ENCODE measurements around the gene GALNT18. TPM values are rescaled to one million over a fixed set of nuclear protein-coding genes. Genes with fewer than 3 reads are reported as not detected.
A peak's percentile ranks its signal among the peaks of the same experiment; 100 is the strongest.

The GALNT18 gene
- total RNA-seq, 1 donor from 2014 or later, result 46.4 TPM

DNA sequence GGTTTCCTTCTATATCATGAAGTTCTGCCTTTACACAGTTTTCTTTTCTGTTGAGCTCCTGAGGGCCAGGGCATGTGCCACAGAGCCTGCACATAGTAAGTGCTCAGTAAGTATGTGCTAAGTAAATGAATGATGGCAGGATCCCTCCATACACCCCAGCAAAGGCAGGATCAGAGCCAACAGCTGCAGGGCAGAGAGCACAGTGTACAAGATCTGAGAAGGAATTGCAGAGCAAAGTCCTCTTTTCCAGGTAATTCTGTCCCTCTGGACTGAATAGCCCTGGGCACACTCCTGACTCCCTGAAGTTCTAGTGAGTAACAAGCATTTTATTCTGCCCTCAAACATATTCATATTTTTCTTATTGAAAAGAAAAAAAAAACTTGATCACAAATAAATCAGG, 117.7 kb downstream of the GALNT18 start:
- ATAC-seq (no peak), DNase-seq (no peak)
- H3K4me1 ChIP-seq, result peaks cover 23% of the 10 kb centered on the region
- H3K27ac ChIP-seq, result no peak overlapping the region
- intact Hi-C loops (cut with DNase I), result no loop called here
- no peaks in the 10 kb centered on the region for H3K36me3 ChIP-seq
- no peaks in the 10 kb centered on the region for H3K27me3 ChIP-seq (ENCODE audit: low read depth)
- H3K9me3 ChIP-seq, result no peaks in the 10 kb centered on the region
- TF ChIP-seq, protein P1, sequence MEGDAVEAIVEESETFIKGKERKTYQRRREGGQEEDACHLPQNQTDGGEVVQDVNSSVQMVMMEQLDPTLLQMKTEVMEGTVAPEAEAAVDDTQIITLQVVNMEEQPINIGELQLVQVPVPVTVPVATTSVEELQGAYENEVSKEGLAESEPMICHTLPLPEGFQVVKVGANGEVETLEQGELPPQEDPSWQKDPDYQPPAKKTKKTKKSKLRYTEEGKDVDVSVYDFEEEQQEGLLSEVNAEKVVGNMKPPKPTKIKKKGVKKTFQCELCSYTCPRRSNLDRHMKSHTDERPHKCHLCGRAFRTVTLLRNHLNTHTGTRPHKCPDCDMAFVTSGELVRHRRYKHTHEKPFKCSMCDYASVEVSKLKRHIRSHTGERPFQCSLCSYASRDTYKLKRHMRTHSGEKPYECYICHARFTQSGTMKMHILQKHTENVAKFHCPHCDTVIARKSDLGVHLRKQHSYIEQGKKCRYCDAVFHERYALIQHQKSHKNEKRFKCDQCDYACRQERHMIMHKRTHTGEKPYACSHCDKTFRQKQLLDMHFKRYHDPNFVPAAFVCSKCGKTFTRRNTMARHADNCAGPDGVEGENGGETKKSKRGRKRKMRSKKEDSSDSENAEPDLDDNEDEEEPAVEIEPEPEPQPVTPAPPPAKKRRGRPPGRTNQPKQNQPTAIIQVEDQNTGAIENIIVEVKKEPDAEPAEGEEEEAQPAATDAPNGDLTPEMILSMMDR (IDR thresholded peaks at IDR 0.05), result no peak
- H3K4me3 ChIP-seq, result no peak overlapping the region

DNA sequence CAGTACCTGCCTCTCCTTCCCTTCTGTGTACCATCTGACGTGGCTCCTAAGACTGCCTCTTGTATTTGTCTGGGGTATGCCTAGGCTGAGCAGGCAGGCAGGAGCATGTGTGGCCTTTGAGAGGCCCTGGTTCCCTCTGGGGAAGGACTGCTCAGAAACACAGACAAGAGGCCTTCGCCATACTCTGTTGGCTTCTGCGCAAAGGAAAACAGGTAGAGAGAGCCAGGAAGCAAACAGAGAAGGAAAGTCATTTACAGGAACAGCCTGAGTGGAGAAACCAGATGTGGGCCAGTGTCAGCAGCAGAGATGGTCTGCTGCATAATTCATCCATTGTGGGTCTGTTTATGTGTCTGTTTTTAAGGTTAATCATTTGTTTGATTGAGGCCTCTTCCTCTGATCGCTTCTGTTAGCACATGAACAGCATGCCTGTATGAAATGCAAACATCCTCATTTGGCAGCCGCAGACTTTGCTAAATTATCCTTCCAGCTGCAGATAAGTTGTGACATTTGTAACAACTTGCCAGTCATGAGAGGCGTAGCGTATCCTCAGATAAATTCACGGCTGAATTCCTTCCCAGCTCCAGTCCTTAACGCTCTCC, 119.4 kb downstream of the GALNT18 start:
- Histone ChIP-seq H3K4me3 (no peak overlapping the region), H3K36me3 (no peaks in the 10 kb centered on the region), H3K27ac (no peak overlapping the region), H3K27me3 (ENCODE audit: low read depth) (no peaks in the 10 kb centered on the region), H3K4me1 (peaks cover 23% of the 10 kb centered on the region), H3K9me3 (no peaks in the 10 kb centered on the region)
- TF ChIP-seq, protein P1 (IDR thresholded peaks at IDR 0.05), result no peak
- DNase-seq (no peak), ATAC-seq (peak; percentile 36 to 74)
- intact Hi-C loops (cut with DNase I), result no loop called here

DNA sequence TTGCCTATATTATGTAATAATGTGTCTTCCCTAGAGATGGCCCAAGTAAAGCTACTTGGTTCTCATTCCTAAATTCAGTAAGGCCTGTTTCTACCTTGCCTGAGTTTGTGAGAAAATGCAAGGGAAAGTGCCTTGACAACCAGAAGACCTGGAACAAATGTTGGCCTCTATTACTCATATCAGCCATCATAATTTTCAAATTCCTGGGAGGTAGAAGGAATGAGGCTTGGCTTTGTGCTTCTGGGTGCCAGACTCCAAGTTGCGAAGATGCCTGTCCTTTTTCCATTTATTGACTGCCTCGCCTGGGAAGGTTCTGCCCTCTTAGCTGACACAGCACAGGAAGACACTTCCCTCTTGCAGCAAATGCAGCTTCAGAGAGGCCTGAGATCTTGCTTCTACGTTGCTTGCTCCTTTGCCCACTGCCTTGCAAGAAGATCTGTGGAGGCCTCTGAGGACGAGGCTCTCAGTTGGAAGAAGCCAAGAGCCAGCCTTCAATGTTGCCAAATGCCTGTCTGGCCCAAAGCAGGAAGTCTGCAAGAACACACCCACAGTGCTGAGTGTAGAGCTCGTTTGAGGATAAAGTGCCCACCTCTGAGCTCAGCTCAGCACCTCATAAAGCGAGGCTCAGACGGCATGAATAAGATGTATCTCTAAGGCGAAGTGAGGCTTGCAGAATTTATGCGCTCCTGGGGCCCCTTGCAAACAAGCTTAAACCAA, 120.1 kb downstream of the GALNT18 start:
- intact Hi-C loops (cut with DNase I), result no loop called here
- Histone ChIP-seq H3K27me3 (ENCODE audit: low read depth) (no peaks in the 10 kb centered on the region), H3K27ac (no peak overlapping the region), H3K36me3 (no peaks in the 10 kb centered on the region), H3K4me1 (peaks cover 23% of the 10 kb centered on the region), H3K9me3 (no peaks in the 10 kb centered on the region), H3K4me3 (no peak overlapping the region)
- ATAC-seq, result peak; percentile 50 to 67
- no peak for DNase-seq
- TF ChIP-seq, protein P1 (IDR thresholded peaks at IDR 0.05), result no peak

DNA sequence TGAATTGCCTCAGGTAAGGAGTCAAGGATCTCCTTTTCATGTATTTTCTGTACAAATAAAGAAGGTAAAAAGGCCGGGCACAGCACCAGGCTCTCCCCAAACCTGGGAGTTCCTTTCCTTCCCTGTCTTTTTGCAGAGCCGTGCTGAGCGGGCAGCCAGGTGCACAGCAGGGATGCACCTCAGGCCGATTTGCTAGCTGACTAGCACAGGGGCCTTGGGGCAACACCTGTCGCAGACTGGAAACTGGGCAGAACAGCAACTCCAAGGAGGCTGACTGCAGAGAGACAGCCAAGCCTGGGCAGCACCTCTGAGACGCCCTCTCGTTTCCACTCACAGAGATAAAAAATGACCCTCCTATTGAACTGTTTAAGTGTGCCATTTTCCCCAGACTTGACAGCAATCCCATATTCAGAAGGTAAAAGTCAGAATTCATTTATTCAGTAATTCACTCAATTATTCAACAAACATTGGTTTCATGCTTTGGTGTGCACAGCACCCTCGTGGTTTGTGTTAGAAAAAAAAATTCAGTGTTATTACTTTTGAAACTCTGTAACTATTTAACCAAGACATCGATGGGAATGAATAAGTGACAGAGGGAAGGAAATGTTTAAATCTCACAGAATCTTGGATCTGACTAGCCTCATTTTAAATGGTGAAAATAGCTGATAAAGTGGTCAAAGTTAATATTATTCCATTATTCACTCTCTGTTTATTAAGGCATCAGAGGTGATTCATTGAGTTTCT, 120.9 kb downstream of the GALNT18 start:
- TF ChIP-seq, protein P1 (IDR thresholded peaks at IDR 0.05), result no peak
- H3K9me3 ChIP-seq, result no peaks in the 10 kb centered on the region
- intact Hi-C loops (cut with DNase I), result no loop called here
- DNase-seq, result no peak
- H3K4me1 ChIP-seq, result peaks cover 23% of the 10 kb centered on the region
- ATAC-seq, result no peak
- H3K27ac ChIP-seq, result no peak overlapping the region
- no peaks in the 10 kb centered on the region for H3K27me3 ChIP-seq (ENCODE audit: low read depth)
- no peaks in the 10 kb centered on the region for H3K36me3 ChIP-seq
- no peak overlapping the region for H3K4me3 ChIP-seq

DNA sequence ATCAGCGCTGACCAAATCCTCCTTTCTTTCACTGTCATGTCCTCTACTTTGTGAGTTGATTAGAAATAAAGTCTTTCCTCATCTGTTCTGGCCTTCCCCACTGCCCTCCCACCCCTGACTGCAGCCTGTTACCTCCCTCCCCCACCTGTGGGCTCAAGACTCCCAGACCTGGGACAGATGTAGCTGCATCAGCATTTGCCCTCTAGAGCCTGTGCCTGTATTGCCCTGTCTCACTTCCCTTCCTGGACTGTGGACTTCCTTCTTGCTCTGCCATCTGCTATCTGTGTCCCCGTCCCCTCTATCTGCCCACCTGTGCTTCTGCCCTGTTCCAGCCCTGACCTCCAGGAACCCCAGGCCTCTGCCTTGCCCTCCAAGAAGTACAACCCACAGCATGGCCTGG, 122.5 kb downstream of the GALNT18 start:
- Histone ChIP-seq H3K27me3 (ENCODE audit: low read depth) (no peaks in the 10 kb centered on the region), H3K4me3 (no peak overlapping the region), H3K36me3 (no peaks in the 10 kb centered on the region), H3K9me3 (no peaks in the 10 kb centered on the region), H3K27ac (no peak overlapping the region), H3K4me1 (peaks cover 23% of the 10 kb centered on the region)
- ATAC-seq (no peak), DNase-seq (no peak)
- TF ChIP-seq, protein P1 (IDR thresholded peaks at IDR 0.05), result no peak
- intact Hi-C loops (cut with DNase I), result no loop called here
